ENCODE results near the gene MAPK1.
"Not testable (repeated sequence)": the region's sequence is repeated elsewhere in the genome, so short reads cannot be mapped to it uniquely, and the experiment has no call there.

Gene MAPK1

DNA sequence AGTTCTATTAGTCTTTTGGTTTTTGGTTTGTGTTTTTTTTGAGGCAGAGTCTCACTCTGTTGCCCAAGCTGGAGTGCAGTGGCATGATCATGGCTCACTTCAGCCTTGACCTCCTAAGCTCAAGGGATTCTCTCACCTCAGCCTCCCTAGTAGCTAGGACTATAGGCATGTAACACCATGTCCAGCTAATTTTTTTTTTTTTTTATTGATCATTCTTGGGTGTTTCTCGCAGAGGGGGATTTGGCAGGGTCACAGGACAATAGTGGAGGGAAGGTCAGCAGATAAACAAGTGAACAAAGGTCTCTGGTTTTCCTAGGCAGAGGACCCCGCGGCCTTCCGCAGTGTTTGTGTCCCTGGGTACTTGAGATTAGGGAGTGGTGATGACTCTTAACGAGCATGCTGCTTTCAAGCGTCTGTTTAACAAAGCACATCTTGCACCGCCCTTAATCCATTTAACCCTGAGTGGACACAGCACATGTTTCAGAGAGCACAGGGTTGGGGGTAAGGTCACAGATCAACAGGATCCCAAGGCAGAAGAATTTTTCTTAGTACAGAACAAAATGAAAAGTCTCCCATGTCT lies 15.4 kb upstream of the MAPK1 start:
- H3K27ac ChIP-seq; DNase-seq (ENCODE audit: low read depth, low spot score): not testable (repeated sequence)

DNA sequence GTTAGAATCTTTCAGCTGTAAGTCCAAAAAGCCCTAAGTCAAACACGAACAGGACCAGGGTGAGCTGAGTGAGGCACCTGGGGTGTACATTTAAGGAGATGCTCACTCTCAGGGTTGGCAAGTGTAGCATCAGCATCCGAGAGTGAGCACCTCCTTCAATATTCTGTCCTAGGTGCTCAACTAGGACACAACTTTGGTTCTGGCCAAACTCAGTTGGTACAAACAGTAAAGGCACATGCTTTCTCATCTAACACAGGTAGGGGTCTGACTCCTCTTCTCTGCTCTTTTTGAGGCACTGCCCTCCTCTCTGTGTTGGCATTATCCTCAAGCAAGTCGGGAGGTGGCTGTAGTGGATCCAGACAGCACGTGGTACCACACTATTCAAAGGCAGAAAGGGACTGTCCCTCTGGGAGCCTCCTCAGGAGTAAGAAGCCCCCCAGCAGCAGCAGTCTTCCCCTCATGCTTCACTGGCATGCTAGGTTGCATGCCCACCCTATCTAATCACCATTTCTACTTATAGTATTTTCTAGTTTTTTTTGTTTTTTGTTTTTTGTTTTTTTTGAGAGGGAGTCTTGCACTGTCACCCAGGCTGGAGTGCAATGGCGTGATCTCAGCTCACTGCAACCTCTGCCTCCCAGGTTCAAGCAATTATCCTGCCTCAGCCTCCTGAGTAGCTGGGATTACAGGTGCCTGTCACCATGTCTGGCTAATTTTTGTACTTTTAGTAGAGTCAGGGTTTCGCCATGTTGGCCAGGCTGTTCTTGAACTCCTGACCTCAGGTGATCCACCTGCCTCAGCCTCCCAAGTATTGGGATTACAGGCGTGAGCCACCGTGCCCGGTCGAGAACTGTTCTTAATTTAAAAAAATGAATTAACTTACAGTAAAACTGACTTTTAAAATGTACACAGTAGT lies 14.7 kb upstream of the MAPK1 start:
- DNase-seq (ENCODE audit: low read depth, low spot score): no peak
- no peak overlapping the region for H3K27ac ChIP-seq

DNA sequence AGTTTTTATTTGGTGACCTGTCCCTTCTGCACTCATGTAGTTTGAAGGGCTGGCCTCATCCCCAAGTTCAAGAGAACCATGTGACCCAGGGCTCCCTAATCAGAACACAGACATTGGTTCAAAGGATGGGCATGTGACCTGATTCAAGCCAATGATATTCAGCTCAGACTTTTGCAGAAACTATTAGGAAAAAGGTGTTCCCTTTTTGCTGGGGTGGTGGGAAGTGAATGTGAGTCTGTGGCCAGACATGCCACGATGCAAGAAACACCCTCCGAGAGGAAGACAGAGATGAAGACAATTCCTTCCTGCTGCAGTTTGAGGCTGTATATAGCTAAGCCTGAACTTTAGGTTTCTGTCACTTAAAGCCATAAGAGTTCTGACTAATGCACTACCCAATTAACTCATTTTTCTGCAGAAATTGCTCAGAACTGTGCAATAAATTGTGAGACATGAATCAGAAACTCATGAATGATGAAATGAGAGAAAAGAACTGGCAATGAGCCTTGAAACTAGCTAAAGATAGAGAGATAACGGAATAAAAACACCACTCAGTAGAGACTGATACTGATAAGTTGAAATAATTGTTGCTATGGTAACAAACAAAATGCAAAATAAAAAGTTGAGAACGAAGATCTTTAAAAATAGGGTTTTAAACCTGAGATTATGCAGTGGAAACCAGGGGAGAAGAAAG lies 9.2 kb upstream of the MAPK1 start:
- DNase-seq (ENCODE audit: low read depth, low spot score): no peak
- H3K27ac ChIP-seq: no peak overlapping the region

DNA sequence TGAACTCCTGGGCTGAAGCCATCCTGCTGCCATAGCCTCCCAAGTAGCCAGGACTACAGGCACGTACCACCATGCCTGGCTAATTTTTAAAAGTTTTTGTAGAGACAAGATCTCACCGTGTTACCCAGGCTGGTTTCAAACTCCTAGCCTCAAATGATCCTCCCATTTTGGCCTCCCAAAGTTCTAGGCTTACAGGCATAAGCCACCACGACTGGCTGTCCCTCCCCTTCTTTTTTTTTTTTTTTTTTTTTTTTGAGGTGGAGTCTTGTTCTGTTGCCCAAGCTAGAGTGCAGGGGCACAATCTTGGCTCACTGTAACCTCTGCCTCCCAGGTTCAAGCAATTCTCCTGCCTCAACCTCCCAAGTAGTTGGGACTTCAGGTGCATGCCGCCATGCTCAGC lies 7.5 kb upstream of the MAPK1 start:
- DNase-seq (ENCODE audit: low read depth, low spot score); H3K27ac ChIP-seq: not testable (repeated sequence)

DNA sequence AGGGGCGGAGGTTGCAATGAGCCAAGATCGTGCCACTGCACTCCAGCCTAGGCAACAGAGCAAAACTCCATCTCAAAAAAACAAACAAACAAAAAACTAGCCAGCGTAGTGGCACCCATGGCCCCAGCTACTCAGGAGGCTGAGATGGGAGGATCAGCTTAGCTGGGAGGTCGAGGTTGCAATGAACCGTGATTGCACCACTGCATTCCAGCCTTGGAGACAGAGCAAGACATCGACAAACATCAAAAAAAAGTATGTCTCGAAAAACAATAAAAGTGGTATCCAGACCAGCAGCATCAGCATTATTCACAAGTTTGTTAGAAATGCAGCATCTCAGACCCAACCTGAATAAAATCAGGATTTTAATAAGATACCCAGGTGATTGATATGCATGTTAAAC lies 6.2 kb upstream of the MAPK1 start:
- H3K27ac ChIP-seq: no peak overlapping the region
- DNase-seq (ENCODE audit: low read depth, low spot score): no peak

DNA sequence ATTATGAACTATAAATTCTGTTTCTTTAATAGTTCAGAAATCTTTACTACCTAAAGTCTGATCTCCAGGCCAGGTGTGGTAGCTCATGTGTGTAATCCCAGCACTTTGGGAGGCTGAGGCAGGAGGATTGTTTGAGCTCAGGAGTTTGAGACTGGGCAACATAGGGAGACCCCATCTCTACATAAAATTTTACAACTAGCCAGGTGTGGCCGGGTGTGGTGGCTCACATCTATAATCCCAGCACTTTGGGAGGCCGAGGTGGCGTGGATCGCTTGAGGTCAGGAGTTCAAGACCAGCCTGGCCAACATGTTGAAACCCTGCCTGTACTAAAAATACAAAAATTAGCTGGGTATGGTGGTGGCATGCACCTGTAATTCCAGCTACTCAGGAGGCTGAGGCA lies 5.3 kb upstream of the MAPK1 start:
- not testable (repeated sequence) for DNase-seq (ENCODE audit: low read depth, low spot score); H3K27ac ChIP-seq

DNA sequence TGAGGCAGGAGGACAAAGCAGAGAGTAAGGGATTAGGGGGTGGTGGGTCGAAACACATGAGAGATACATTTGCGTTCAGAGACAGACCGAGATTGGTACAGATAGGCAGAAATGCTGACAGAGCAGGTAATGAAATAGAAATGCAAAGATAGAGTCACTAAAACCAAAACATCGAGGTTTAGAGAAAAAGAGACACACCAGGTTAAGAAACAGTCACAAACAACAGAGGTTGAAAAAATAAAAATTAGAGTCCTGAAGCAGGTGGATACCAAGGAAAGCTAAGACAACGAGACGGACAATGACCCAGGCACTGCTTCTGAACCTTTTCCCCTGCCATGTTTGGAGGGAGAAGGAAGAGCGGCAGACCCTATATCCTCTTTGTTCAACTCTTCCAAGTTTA lies 1.2 kb upstream of the MAPK1 start:
- DNase-seq (ENCODE audit: low read depth, low spot score): no peak
- no peak overlapping the region for H3K27ac ChIP-seq

DNA sequence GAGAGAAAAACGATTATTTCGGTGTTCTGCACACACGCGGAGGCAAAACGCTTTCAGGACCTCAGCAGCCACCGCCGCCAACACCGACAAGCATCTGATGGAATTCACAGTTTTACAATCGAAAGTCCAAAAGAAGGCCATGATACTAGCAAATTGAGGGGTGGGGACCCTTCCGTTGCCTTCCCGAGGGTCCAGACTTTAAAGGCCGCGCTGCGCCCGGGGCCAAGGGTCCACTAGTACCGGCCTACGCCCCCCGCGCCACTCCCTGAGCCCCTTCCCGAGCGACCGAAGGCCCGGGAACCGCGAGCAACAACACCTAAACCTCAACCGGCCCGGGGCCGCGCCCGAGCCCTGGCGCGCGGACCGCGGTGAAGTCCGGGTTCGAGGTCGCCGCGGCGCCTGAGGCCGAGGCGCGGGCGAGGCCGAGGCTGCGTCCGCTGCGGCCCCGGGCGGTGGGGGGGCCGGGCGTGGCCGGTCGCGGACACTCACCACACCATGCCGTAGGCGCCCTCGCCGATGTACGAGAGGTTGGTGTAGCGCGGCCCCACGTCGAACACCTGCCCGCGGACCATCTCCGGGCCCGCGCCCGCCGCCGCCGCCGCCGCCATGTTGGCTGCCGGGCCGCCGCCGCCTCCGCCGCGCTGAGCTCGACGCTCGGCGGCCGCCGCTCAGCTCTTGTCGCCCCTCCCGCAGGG lies 465 bp downstream of the MAPK1 start:
- DNase-seq (ENCODE audit: low read depth, low spot score): no peak

DNA sequence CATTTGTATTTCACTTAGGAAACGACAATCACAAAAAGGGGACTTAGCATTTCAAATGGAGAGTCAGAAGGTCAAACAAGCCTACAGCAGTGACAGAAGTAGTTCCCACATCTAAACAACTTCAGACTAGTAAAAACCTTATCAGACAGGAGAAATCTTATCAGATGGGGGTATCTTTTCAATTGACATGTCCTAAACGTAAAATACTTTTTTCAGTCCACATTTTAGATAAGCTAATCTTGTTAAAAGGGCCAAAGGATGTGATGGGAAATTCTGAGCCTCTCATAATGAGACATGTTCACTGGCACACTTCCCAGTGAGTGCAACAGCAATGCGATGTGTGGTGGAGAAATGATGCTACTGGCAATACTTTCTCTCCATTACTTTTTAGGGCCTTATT lies 2.4 kb downstream of the MAPK1 start:
- DNase-seq (ENCODE audit: low read depth, low spot score): no peak
- no peak overlapping the region for H3K27ac ChIP-seq

More for the DNA sequence above, 465 bp downstream of the MAPK1 start:
- H3K27ac ChIP-seq: peak overlapping the region; percentile 73

DNA sequence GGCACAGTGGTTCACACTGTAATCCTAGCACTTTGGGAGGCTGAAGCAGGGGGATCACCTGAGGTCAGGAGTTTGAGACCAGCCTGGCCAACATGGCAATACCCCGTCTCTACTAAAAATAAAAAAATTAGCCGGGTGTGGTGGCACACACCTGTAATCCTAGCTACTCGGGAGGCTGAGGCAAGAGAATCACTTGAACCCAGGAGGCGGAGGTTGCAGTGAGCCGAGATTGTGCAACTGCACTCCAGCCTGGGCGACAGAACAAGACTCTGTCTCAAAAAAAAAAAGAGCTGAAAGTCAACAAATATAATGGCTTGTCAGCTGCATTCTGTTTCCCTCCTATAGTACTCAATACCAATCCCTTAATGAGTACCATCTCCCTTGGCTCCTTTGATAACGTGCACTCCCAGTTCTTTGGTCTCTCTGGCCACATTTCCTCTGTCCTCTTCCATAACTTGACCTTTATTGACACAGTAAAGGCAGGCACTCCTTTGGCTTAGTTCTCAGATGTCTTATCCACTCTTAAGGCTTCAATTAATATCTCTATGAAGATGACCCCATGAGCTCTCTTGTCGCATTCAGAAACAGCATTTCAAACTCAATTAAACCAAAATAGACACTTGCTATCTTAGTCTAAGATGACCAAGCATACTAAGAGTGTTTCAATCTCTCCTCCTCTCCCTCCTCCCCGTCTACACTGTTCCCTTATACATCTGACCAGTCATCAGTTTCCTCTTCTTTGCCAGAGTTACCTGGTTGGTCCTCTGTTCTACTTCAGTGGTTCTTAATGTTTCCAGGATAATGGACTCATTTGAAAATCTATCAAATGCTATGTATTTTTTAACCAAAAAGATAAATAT lies 4.8 kb downstream of the MAPK1 start:
- DNase-seq (ENCODE audit: low read depth, low spot score): no peak
- no peak overlapping the region for H3K27ac ChIP-seq

DNA sequence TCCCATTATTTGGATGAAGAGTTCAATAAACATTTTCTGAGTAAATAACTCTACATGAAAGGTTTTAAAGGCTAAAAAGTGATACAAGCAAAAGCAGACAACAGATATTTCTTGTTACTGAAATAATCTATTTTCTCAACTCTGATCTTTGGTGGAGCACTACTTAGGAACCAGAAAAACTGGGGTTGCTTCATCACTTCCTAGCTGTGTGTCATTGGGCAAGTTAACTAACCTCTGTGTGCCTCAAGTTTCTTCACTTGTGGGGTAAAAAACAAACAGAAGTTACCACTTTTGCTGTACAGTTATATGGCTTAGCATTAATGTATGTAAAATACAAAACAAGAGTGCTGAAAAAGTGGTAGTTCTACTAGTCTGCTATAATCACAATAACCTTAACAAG lies 5.6 kb downstream of the MAPK1 start:
- no peak for DNase-seq (ENCODE audit: low read depth, low spot score)
- peak overlapping the region; percentile 14 for H3K27ac ChIP-seq

DNA sequence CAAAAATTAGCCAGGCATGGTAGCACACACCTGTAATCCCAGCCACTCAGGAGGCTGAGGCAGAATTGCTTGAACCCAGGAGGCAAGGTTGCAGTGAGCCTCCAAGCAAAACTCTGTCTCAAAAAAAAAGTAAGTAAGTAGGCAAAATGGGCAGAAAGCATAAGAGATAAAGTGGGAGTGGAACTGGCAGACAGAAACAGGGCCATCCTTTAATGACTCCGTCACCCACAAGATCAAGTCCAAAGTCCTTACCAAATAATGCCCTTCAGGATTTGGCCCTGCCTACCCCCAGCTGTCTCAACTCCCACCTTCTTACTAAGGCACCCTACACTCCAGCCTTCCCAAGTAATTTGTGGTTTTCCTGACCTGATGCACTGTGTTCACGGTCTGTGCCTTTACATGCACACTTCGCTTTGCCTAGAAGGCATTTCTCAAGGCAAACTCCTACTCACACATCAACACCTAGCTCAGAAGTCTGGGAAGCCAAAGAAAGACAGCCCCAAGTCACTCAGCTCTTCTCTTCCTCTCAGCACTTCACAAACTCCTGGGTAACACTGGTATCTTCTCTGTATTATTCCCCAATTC lies 6.1 kb downstream of the MAPK1 start:
- H3K27ac ChIP-seq: peak overlapping the region; percentile 14
- no peak for DNase-seq (ENCODE audit: low read depth, low spot score)

DNA sequence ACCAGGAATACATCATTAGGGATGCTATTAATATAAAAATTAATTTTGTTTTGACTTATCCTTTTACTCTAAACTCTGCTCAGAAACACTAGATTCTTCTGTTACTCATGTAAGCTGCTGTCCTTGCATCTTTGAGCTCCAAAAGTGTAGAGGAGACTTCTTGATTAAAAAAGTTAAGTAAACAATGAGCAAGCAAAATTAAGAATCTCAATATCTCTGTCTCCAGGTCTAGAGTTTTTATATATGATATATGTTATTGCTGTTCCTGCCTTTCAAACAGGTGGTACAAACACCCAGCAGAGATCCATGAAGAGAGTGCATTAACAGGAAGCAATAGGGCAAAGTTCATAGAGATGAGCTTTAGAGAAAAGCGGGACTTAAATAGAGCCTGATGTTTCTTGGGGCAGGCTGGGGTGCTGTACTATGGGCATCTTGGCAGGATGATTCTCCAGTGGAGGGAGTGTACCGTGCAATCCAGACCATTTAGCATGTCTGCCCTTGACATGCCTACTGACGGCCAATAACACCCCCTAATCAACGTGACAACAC lies 6.9 kb downstream of the MAPK1 start:
- H3K27ac ChIP-seq: no peak overlapping the region
- no peak for DNase-seq (ENCODE audit: low read depth, low spot score)

DNA sequence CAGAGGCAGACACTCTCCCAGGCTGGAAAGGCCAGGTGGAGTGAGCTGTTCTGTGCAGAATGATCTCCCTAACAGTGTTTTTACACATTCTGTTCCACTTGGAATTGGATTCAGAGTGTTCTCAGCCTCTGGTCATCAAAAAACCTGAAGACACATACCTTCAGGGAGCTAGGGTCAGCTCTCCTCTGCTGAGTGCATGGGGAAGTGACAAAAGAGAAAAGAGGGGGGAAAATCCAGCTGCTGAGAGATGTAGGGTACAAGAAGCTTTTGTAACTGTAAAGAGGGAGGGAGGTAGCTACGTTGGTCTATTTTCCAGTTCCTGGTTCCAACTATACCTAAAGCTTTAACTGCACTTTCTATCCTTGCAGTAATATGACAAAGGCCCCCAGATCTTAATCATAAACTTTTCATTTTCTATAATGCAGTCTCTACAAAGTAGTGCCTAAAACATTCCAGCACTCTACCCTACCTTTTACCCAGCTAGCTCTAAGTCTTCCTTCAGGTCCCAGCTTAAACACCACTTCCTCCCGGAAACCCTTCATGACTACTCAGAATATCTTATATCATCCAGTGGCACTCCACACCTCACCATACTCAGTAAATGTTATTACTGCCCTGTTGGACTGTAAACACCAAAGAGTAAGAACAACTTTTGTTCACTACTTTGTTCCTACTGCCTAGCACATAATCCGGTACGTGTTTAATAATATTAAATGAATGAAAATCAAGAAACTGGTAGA lies 9.2 kb downstream of the MAPK1 start:
- H3K27ac ChIP-seq: no peak overlapping the region
- no peak for DNase-seq (ENCODE audit: low read depth, low spot score)

DNA sequence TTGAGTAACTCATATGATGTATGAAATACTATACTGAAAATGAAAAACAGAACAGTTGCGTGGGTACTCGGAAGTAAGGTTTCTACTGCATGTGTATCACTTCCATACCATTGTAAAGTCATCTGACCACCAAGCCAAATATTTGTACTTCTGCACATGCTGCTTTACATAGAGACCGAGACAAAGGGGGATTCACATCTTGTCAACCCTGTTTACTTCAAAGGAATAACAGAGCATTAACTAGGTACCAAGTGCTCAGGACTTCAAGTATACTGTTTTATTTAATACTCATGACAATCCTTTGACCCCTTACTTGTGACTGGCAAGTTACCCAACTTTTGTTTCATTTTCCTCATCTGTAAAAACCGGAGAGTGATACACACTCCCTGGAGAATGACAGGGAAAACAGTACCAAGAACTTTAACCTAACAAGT lies 9.9 kb downstream of the MAPK1 start:
- H3K27ac ChIP-seq: no peak overlapping the region
- no peak for DNase-seq (ENCODE audit: low read depth, low spot score)

DNA sequence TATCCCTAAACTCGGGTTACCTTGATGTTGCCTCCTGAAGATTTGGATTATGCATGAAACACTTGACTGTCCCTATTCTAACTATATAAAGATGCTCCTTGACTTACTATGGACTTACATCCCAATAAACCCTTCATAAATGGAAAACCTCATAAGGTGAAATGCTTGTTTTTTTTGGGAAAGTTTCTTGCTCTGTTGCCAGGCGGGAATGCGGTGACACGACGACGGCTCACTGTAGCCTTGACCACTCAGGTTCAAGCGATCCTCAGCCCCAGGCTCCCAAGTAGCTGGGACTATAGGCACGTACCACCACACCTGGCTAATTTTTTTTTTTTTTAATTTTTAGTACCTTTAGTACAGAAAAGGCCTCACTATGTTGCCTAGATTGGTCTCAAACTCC lies 10.6 kb downstream of the MAPK1 start:
- H3K27ac ChIP-seq: no peak overlapping the region
- no peak for DNase-seq (ENCODE audit: low read depth, low spot score)

DNA sequence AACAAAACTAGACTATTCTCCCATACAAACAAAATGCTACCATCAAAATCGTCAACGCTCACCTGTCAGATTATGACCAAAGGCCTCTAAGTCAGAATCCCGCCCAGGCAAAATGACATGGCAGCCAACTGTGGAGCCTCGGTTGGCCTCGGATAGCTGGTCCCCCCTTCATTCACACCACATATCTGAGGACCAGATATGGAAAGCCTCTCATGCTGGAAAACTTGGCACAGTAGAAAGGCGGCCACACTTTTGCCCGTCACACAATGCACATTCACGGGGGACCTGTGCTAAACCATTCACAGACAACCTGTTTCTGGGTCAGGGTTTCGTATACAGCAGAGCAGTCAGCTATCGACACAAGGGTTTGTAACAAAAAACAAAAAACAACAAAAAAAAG lies 11.2 kb downstream of the MAPK1 start:
- H3K27ac ChIP-seq: no peak overlapping the region
- no peak for DNase-seq (ENCODE audit: low read depth, low spot score)

DNA sequence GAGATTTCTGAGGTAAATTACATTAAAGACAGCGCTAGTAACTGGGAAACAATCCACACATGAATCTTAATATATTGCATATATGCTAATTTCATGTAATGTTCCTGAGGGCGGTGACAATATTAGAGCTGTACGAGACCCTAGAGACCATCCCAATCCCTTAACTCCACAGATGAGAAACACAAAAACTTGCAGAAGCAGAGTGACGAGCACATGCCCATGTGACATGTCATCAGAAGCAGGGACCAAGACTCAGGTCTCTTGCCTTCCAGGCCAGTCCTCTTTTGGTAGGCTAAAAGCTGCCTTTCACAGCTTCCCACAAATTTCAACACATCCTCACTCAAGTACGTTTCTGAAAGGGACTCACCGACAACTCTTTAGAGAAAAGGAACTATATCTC lies 11.8 kb downstream of the MAPK1 start:
- no peak for DNase-seq (ENCODE audit: low read depth, low spot score)

More for the DNA sequence above, 11.8 kb downstream of the MAPK1 start:
- no peak overlapping the region for H3K27ac ChIP-seq
